Type B pancreatic cell (in vitro differentiated cells): ENCODE data around the gene CHN2. TPM values are rescaled to one million over a fixed set of nuclear protein-coding genes. Genes with fewer than 3 reads are reported as not detected.

Experiments used
- DNase-seq: peaks from one replicate; pipeline ENCODE4 v3.0.0; 2021; ENCODE audit warnings: mixed read lengths; ENCODE audit not compliant: unreplicated experiment; ENCODE audit errors: extremely low spot score
- H3K27ac Mint-ChIP-seq: 2 replicates; pipeline ENCODE4 v1.8.0; 2021; ENCODE audit warnings: mild to moderate bottlenecking, mixed read lengths
- H3K27me3 Mint-ChIP-seq: 2 replicates; pipeline ENCODE4 v1.8.0; 2021; ENCODE audit warnings: mixed read lengths
- H3K36me3 Mint-ChIP-seq: 2 replicates; pipeline ENCODE4 v1.8.0; 2021; ENCODE audit warnings: mixed read lengths
- H3K4me1 Mint-ChIP-seq: one replicate; pipeline ENCODE4 v1.8.0; 2021; ENCODE audit warnings: mixed read lengths; ENCODE audit not compliant: unreplicated experiment
- H3K4me3 Mint-ChIP-seq: 2 replicates; pipeline ENCODE4 v1.8.0; 2021; ENCODE audit warnings: mild to moderate bottlenecking, mixed read lengths
- H3K9me3 Mint-ChIP-seq: 2 replicates; pipeline ENCODE4 v1.8.0; 2021; ENCODE audit warnings: mixed read lengths
- total RNA-seq: library from RNA; stranded (reverse); gene quantifications from 2 replicates; pipeline ENCODE4 v1.2.1, GENCODE V29; 2021; ENCODE audit warnings: low replicate concordance
- TF ChIP-seq, protein P1 (sequence below): fragments of 200-600 bp; sonication (generic); conservative IDR thresholded peaks from 2 replicates; pipeline ENCODE4 v1.5.0; 2021; ENCODE audit warnings: antibody characterized with exemption, mild to moderate bottlenecking

The CHN2 gene
- total RNA-seq, 1 donor from 2014 or later = 19.7 TPM

DNA sequence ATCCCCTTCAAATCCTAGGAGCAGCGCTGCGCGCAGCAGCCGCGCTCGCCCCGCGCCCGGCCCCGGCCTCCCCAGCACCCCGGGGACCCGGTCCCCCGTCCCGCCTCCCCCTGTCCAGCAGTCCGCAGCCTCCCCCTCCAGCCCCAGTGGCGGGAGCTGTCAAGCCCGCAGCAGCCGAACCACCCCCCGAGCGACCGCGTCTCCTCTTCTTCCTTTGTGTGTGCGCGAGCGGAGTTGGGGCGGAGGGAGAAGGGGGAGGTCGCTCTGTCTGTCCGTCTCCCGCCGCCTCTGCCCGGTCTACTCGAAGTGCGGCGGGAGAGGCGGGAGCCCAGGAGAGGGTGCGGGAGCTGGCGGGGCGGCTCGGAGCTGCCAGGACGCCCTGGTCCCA lies 375 bp upstream of the CHN2 start:
- no peaks in the 10 kb centered on the region for H3K36me3 Mint-ChIP-seq
- H3K9me3 Mint-ChIP-seq = no peaks in the 10 kb centered on the region
- H3K4me3 Mint-ChIP-seq = peak overlapping the region; percentile 97
- peaks cover 49% of the 10 kb centered on the region for H3K27me3 Mint-ChIP-seq
- TF ChIP-seq, protein P1, sequence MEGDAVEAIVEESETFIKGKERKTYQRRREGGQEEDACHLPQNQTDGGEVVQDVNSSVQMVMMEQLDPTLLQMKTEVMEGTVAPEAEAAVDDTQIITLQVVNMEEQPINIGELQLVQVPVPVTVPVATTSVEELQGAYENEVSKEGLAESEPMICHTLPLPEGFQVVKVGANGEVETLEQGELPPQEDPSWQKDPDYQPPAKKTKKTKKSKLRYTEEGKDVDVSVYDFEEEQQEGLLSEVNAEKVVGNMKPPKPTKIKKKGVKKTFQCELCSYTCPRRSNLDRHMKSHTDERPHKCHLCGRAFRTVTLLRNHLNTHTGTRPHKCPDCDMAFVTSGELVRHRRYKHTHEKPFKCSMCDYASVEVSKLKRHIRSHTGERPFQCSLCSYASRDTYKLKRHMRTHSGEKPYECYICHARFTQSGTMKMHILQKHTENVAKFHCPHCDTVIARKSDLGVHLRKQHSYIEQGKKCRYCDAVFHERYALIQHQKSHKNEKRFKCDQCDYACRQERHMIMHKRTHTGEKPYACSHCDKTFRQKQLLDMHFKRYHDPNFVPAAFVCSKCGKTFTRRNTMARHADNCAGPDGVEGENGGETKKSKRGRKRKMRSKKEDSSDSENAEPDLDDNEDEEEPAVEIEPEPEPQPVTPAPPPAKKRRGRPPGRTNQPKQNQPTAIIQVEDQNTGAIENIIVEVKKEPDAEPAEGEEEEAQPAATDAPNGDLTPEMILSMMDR = no peak
- H3K4me1 Mint-ChIP-seq = peaks cover 34% of the 10 kb centered on the region
- H3K27ac Mint-ChIP-seq = peak overlapping the region; percentile 86
- peak; percentile 69 for DNase-seq

DNA sequence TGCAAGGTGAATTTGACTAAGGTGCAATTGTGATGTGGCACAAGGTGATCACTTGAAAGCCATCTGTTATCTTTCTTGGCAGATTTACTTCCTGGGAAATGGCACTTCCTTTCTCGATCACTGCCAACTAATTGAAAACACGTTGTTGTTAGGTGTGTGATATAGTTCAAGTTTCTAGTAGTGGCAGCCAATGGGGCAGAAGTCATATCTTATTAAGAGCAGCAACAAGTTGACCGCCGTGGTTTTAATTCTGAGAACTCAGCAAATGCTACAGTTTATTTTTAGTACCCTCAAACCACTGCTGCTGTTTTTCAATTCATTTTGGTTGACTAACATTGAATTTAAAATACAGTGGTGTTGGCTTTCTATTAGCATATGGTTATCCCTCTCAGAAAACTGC lies 1.6 kb downstream of the CHN2 start:
- Mint-ChIP-seq H3K4me3 (peak overlapping the region; percentile 97), H3K27me3 (peaks cover 48% of the 10 kb centered on the region)

DNA sequence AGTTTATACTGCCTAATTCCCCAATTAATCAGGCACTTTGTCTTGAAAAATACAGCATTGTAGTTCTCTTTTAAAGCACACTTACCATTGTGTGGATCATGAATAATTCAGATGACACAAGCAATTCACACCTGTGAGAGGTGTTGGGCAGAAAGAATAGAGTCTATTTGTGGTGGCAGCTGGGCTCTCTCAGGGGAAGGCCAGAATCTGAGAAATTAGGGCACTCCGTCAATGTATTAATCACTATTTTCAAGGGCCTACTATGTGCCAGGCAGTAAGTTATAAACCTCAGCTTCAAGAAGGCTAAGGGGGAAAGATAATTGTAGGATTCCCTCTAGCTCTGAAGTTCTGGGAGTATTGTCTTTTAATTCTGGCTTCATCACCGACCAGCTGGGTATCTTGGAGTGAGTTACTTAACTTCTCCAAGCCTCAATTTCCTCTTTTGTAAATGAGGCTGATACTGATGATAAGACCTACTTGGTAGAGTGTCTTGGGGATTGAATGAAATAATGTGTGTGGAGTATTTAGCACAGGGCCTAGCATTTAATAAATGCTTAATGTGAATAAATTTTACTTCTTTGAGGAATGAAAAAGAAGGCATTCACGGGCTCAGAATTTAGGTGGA lies 2.5 kb downstream of the CHN2 start:
- H3K9me3 Mint-ChIP-seq = no peaks in the 10 kb centered on the region
- TF ChIP-seq, protein P1 = no peak
- peak overlapping the region; percentile 97 for H3K4me3 Mint-ChIP-seq
- peaks cover 19% of the 10 kb centered on the region for H3K4me1 Mint-ChIP-seq
- DNase-seq = no peak
- peaks cover 44% of the 10 kb centered on the region for H3K27me3 Mint-ChIP-seq
- no peak overlapping the region for H3K27ac Mint-ChIP-seq
- no peaks in the 10 kb centered on the region for H3K36me3 Mint-ChIP-seq

More for the DNA sequence above, 1.6 kb downstream of the CHN2 start:
- TF ChIP-seq, protein P1 = no peak
- H3K27ac Mint-ChIP-seq = no peak overlapping the region
- no peaks in the 10 kb centered on the region for H3K9me3 Mint-ChIP-seq
- no peaks in the 10 kb centered on the region for H3K36me3 Mint-ChIP-seq
- H3K4me1 Mint-ChIP-seq = peaks cover 20% of the 10 kb centered on the region
- DNase-seq = no peak

DNA sequence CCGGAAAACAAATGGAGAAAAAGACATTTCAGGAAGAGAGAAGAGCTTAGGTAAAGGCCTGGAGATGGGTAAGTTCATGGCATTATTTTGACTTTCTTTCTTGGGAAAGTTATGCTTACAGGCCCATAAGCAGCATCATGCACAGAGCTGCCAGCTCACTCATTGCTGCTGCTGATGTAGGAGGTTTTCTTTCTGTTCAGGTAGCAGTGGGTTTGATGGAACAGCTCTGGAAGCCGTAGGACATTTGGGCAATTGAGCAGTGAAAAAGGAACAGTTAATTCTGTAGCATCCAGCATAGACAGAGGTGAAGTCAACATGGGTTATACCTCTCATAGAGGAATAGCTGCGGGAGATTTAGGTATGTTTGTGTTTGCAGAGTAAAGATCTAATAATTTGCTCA lies 3.3 kb downstream of the CHN2 start:
- H3K4me3 Mint-ChIP-seq = peak overlapping the region; percentile 97
- peaks cover 15% of the 10 kb centered on the region for H3K4me1 Mint-ChIP-seq
- TF ChIP-seq, protein P1 = no peak
- H3K27ac Mint-ChIP-seq = no peak overlapping the region
- no peak for DNase-seq
- H3K36me3 Mint-ChIP-seq = no peaks in the 10 kb centered on the region
- no peaks in the 10 kb centered on the region for H3K9me3 Mint-ChIP-seq
- H3K27me3 Mint-ChIP-seq = peaks cover 37% of the 10 kb centered on the region

DNA sequence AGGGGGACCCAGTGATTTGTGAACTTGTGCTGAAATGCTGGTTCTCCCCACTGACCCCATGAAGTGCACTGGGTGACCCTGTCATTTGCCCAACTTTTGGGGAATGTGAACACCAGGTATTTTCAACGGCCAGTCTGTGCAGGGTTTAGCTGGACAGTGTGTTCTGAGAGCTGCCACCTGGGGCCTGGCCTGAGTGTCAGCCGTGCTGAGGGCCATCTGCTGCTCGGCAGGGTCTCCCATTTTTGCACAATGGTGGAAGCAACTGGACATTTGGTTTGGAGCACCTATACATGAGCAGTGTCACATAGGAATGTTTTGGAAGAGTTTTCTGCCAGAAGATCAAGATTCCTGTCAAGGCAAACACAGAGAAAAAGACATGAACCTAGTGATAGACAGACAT lies 5.2 kb downstream of the CHN2 start:
- Mint-ChIP-seq H3K4me3 (no peak overlapping the region), H3K27me3 (peaks cover 27% of the 10 kb centered on the region), H3K36me3 (no peaks in the 10 kb centered on the region), H3K4me1 (peaks cover 24% of the 10 kb centered on the region), H3K9me3 (no peaks in the 10 kb centered on the region), H3K27ac (no peak overlapping the region)
- DNase-seq = no peak
- TF ChIP-seq, protein P1 = no peak

DNA sequence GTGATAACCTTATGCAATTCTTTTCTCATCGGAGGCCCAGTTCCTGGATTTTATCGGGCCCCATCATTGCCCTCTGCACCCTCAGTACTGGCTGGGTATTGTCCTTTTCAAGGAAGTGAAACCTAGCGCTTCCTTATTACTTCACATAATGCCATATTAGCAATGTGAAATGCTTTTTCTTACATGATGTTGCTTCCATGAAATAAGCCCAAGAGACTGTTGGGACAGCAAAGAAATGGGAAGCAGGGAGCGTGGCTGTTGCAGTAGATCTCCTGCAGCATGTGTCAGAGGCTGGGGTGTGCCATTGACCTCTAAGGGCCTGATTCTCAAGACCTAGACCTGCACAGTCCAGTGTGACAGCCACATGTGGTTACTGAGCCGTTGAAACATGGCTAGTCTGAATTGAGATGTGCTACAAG lies 8.1 kb downstream of the CHN2 start:
- TF ChIP-seq, protein P1 = no peak
- H3K27ac Mint-ChIP-seq = no peak overlapping the region
- H3K36me3 Mint-ChIP-seq = no peaks in the 10 kb centered on the region
- DNase-seq = no peak
- peaks cover 5% of the 10 kb centered on the region for H3K27me3 Mint-ChIP-seq
- peaks cover 25% of the 10 kb centered on the region for H3K4me1 Mint-ChIP-seq
- H3K9me3 Mint-ChIP-seq = no peaks in the 10 kb centered on the region
- H3K4me3 Mint-ChIP-seq = no peak overlapping the region
